ENCODE data around the gene SGSM1. TPM values are rescaled to one million over a fixed set of nuclear protein-coding genes. Genes with fewer than 3 reads are reported as not detected.

SGSM1 gene
- total RNA-seq, 1 experiment from 2014 or later, result 4.3 TPM

DNA sequence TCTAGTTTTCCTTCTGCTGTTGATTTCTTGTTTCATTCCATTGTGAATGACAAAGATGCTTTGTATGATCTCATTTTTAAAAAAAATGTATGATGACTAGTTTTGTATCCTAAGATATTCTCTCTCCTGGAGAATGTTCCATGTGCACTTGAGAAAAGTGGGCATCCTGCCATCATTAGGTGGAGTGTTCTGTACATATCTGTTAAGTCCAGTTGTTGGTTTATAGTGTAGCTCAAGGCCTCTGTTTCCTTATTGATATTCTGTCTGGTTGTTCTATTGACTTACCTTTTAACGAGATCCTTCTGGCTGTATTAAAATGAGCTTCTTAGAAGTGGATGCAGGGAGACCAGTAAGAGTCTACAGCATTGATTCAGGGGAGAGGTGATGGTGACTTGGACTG, 35.2 kb downstream of the SGSM1 start:
- no peak overlapping the region for H2BK5ac ChIP-seq (ENCODE audit: insufficient read length, low read length)
- no peaks in the 10 kb centered on the region for H3K9me3 ChIP-seq (ENCODE audit: control insufficient read depth, low read depth, low read length)
- no peaks in the 10 kb centered on the region for H3K4me1 ChIP-seq (ENCODE audit: insufficient read depth, low read length)
- H4K8ac ChIP-seq (replicated peaks; ENCODE audit: insufficient read length, low read depth, low read length), result no peak overlapping the region
- H3K79me1 ChIP-seq (ENCODE audit: insufficient read depth, low read depth, low read length, poor library complexity, severe bottlenecking), result no peaks in the 10 kb centered on the region
- H2BK12ac ChIP-seq (ENCODE audit: insufficient read length, low read depth, low read length), result no peak overlapping the region
- H3K4ac ChIP-seq (ENCODE audit: low read depth, low read length), result no peak overlapping the region
- H3K18ac ChIP-seq (ENCODE audit: insufficient read length, low read depth, low read length), result no peak overlapping the region
- no peaks in the 10 kb centered on the region for H3K27me3 ChIP-seq (ENCODE audit: insufficient read depth, low read length)
- no peak overlapping the region for H3K4me3 Mint-ChIP-seq
- H2BK120ac ChIP-seq (ENCODE audit: low read depth, low read length, poor library complexity, severe bottlenecking), result no peak overlapping the region
- H3K27me3 Mint-ChIP-seq (ENCODE audit: low read depth), result no peaks in the 10 kb centered on the region
- no peak overlapping the region for H2BK15ac ChIP-seq (ENCODE audit: low read depth, low read length)
- no peak overlapping the region for H3K23ac ChIP-seq (ENCODE audit: insufficient read length, low read depth, low read length)
- no peaks in the 10 kb centered on the region; a peak in 1 of 5 replicates for H3K9me3 Mint-ChIP-seq
- H3K4me2 ChIP-seq (ENCODE audit: insufficient read depth, insufficient read length, low read length), result no peak overlapping the region
- no peaks in the 10 kb centered on the region for H3K23me2 ChIP-seq (ENCODE audit: insufficient read length, low read depth, low read length, poor library complexity, severe bottlenecking)
- TF ChIP-seq, protein P1, sequence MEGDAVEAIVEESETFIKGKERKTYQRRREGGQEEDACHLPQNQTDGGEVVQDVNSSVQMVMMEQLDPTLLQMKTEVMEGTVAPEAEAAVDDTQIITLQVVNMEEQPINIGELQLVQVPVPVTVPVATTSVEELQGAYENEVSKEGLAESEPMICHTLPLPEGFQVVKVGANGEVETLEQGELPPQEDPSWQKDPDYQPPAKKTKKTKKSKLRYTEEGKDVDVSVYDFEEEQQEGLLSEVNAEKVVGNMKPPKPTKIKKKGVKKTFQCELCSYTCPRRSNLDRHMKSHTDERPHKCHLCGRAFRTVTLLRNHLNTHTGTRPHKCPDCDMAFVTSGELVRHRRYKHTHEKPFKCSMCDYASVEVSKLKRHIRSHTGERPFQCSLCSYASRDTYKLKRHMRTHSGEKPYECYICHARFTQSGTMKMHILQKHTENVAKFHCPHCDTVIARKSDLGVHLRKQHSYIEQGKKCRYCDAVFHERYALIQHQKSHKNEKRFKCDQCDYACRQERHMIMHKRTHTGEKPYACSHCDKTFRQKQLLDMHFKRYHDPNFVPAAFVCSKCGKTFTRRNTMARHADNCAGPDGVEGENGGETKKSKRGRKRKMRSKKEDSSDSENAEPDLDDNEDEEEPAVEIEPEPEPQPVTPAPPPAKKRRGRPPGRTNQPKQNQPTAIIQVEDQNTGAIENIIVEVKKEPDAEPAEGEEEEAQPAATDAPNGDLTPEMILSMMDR (conservative IDR thresholded peaks at IDR 0.05), result no peak
- H4K5ac ChIP-seq (ENCODE audit: insufficient read length, low read depth, low read length), result no peak overlapping the region
- no CpG with 5 or more reads among the region's 1 CpG for WGBS (ENCODE audit: extremely low coverage, insufficient read length, low lambda C conversion rate)
- no peak for DNase-seq
- no peaks in the 10 kb centered on the region for H4K20me1 ChIP-seq (ENCODE audit: control insufficient read depth, insufficient read depth, insufficient read length)
- no peak overlapping the region for H2AFZ ChIP-seq (ENCODE audit: low read length)
- no peak overlapping the region for H3K27ac ChIP-seq (ENCODE audit: insufficient read length, low read depth, low read length)
- no peak overlapping the region for H2AK5ac ChIP-seq (ENCODE audit: insufficient read length, low read length)
- no peak overlapping the region for H3K56ac ChIP-seq (ENCODE audit: insufficient read length, low read depth, low read length)
- no peak overlapping the region for H2BK20ac ChIP-seq (ENCODE audit: low read depth, low read length, poor library complexity, severe bottlenecking)
- H3K4me1 Mint-ChIP-seq, result no peaks in the 10 kb centered on the region
- no peak overlapping the region; a peak in 1 of 7 replicates for H3K27ac Mint-ChIP-seq
- no peak overlapping the region for H3K14ac ChIP-seq (ENCODE audit: insufficient read depth, low read length)
- H3K9ac ChIP-seq (ENCODE audit: extremely low read depth, insufficient read length, low read length), result no peak overlapping the region
- H4K91ac ChIP-seq (ENCODE audit: insufficient read length, low read depth, low read length), result no peak overlapping the region
- no peaks in the 10 kb centered on the region for H3K79me2 ChIP-seq (ENCODE audit: insufficient read depth, low read length)
- no peak overlapping the region for H3T11ph ChIP-seq (ENCODE audit: low read length)
- peaks cover 0 to 5% (median 2%) of the 10 kb centered on the region in 3 experiments; a peak in 1 of 7 replicates for H3K36me3 Mint-ChIP-seq (ENCODE audit: insufficient read depth in 1 of 3, low read depth in 3 of 3)
